Suprapubic skin (tissue), 4 donors: Measurements from ENCODE around the gene PLXNB1.

Experiments
- CTCF ChIP-seq, 2 donors: fragments of 200-600 bp in 1 of 2; fragments of 450-650 bp in 1 of 2; sonication (generic) in 1 of 2; IDR thresholded peaks; one replicate each; pipeline ENCODE4 v1.5.1; 2016 to 2019; ENCODE audit warnings: antibody characterized with exemption in 2 of 2, mild to moderate bottlenecking in 1 of 2, moderate library complexity in 1 of 2
- POLR2A ChIP-seq, 2 donors: fragments of 450-650 bp; IDR thresholded peaks; one replicate each; pipeline ENCODE4 v1.6.1; 2017; ENCODE audit warnings: antibody characterized with exemption in 2 of 2, mild to moderate bottlenecking in 2 of 2, moderate library complexity in 2 of 2
- POLR2AphosphoS5 ChIP-seq, 3 donors: sonication (generic); formaldehyde crosslinking; IDR thresholded peaks; one replicate each; pipeline ENCODE4 v1.6.1; 2017; ENCODE audit warnings: antibody characterized with exemption in 3 of 3

- TF ChIP-seq POLR2A (IDR thresholded peaks at IDR 0.05) (no peak), CTCF (IDR thresholded peaks at IDR 0.05) (no peak), POLR2AphosphoS5 (IDR thresholded peaks at IDR 0.05) (no peak)
These were observed 42.7 kb upstream of the PLXNB1 start for GRCh38 chr3:48472673-48472922.
